Ramos (cell line): ENCODE measurements around the gene TSPAN31.

Source experiments
- in situ Hi-C: fragments of 300-500 bp; cut with MboI; formaldehyde crosslinking; loops from one replicate; pipeline ENCODE4 v1.14.3; 2022; ENCODE audit warnings: low sequenced_read_pairs; ENCODE audit not compliant: unreplicated experiment

Gene TSPAN31

DNA sequence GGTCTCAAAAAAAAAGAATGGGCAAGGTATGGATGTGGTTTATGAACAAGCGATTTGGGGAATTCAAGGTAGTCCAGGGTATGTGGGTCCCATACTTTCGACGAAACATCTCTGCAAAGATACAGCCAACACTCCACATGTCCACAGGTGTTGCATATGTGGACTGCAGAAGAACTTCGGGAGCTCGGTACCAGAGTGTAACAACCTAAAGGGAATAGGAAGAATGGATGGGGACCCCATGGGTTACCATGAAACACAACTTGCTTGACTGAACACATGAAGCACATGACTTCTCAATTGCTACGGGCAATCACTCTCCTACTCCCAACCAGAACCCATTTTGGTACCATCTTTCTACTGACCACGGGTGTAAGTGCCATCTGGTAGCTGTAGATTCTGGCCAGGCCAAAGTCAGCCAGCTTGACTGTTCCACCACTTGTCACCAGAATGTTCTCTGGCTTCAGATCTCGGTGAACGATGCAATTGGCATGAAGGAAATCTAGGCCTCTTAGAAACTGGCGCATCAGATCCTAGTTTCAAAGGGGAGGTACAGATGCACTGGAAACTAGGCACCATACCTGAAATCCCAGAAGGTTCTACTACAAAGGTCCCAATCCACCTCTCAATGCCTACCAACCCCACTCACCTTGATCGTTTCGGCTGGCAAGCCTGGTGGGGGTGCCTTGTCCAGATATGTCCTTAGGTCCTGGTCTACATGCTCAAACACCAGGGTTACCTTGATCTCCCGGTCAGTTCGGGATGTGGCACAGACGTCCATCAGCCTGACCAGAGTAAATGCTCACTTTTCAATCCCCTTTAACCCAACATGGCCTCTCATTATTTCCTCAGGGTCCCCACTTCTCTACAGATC lies 6.0 kb downstream of the TSPAN31 start:
- in situ Hi-C loops: loop anchor here (25.0 kb wide), 1 partner anchor 513 kb away; the partner anchor contains the start of gene SHMT2

GRCh38 chr12:57751432-57751787 lies 6.6 kb downstream of the TSPAN31 start:
- in situ Hi-C loops: loop anchor here (25.0 kb wide), 1 partner anchor 514 kb away; the partner anchor contains the start of gene SHMT2

DNA sequence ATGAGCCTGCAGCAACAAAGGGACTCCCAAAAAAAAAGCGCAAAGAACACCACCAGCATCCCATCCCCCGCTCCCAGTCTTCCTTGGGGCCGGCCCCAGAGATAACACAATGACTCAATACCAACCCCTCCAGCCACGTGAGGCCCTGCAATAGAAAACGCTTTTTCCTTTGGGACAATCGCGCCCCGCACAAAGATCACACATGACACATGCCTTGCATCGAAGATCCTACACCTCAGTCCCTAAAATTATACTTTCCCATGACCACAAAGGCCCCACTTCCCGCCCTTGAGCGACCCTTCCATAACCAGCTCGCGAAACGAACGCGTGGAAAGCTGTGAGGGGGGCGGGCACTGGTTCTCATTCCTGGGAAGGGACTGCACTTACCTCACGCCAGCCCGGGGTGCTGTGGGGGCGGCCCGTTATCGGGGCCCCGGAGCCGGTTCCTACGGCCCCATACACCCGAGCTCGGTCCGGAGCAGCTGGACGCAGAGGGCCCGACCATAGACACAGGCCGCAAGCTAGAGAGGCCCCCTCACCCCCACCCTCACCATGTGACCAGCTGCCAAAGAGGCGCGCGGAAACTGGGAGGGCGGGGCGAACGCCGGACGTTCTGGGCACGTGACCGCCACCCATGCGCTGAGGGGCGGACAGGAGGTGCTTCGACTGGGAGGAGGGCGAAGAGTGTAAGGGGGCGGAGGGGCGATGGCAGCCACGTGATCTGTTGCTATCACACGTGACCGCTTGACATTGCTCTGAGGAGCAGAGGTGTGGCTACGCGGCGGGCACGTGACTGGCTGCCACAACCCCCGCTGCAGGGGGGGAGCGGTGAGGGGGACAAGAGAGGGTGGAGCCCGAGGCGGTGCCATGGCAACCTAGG lies 7.2 kb downstream of the TSPAN31 start, which contains the start of gene CDK4:
Gene CDK4, minus strand, starts transcription at position 523 of the 880 bp plus-strand sequence. CDS start 593 bp downstream, outside the sequence.
- in situ Hi-C loops: loop anchor here (25.0 kb wide), 1 partner anchor 515 kb away; the partner anchor contains the start of gene SHMT2

- in situ Hi-C loops: loop anchor here (25.0 kb wide), 1 partner anchor 515 kb away; the partner anchor contains the start of gene SHMT2
These were observed 7.8 kb downstream of the TSPAN31 start for GRCh38 chr12:57752668-57753000.

GRCh38 chr12:57753756-57754337 lies 9.0 kb downstream of the TSPAN31 start:
- in situ Hi-C loops: loop anchor here (25.0 kb wide), 1 partner anchor 517 kb away; the partner anchor contains the start of gene SHMT2

GRCh38 chr12:57754411-57755193 lies 9.8 kb downstream of the TSPAN31 start, which contains the start of gene MARCHF9:
MARCHF9 (plus strand) TSS chr12:57755103; CDS start chr12:57755529, 426 bp downstream.
- in situ Hi-C loops: loop anchor here (25.0 kb wide), 1 partner anchor 517 kb away; the partner anchor contains the start of gene SHMT2

- in situ Hi-C loops: loop anchor here (25.0 kb wide), 1 partner anchor 518 kb away; the partner anchor contains the start of gene SHMT2
These were observed 10.3 kb downstream of the TSPAN31 start for GRCh38 chr12:57755194-57755453.

GRCh38 chr12:57755454-57756372 lies 10.9 kb downstream of the TSPAN31 start:
- in situ Hi-C loops: loop anchor here (25.0 kb wide), 1 partner anchor 518 kb away; the partner anchor contains the start of gene SHMT2

- in situ Hi-C loops: loop anchor here (25.0 kb wide), 1 partner anchor 519 kb away; the partner anchor contains the start of gene SHMT2
These were observed 11.8 kb downstream of the TSPAN31 start for GRCh38 chr12:57756406-57757341.

- in situ Hi-C loops: loop anchor here (25.0 kb wide), 1 partner anchor 520 kb away; the partner anchor contains the start of gene SHMT2
These were observed 12.9 kb downstream of the TSPAN31 start for GRCh38 chr12:57757771-57758170.

- in situ Hi-C loops: loop anchor here (25.0 kb wide), 1 partner anchor 521 kb away; the partner anchor contains the start of gene SHMT2
These were observed 13.9 kb downstream of the TSPAN31 start for GRCh38 chr12:57758552-57759359.

GRCh38 chr12:57759360-57759980 lies 14.6 kb downstream of the TSPAN31 start:
- in situ Hi-C loops: loop anchor here (25.0 kb wide), 1 partner anchor 522 kb away; the partner anchor contains the start of gene SHMT2

- in situ Hi-C loops: loop anchor here (25.0 kb wide), 1 partner anchor 523 kb away; the partner anchor contains the start of gene SHMT2
These were observed 15.6 kb downstream of the TSPAN31 start for GRCh38 chr12:57760347-57760982.

GRCh38 chr12:57761391-57761998 lies 16.7 kb downstream of the TSPAN31 start:
- in situ Hi-C loops: loop anchor here (25.0 kb wide), 1 partner anchor 524 kb away; the partner anchor contains the start of gene SHMT2

DNA sequence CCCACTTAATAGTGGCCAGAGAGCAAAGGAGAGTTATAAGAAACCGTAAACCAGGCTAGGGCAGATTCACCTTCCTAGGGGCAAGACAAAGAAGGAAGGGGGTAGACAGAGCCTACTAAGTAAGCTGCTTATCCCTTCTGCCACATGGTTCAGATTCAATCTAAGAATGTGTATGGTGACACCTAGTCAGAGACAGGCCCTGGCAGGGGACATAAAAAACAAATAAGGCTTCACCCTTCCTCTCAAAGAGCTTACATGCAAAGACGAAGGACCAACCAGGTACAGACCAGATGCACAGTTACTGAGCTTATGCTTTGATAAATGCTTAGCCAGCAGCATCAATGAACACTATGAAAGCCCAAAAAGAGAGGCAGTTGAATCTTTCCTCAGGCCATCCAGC lies 17.6 kb downstream of the TSPAN31 start:
- in situ Hi-C loops: loop anchor here (25.0 kb wide), 1 partner anchor 525 kb away; the partner anchor contains the start of gene SHMT2
